Loucy (cell line): ENCODE measurements around the gene EFR3B.
A peak's percentile ranks its signal among the peaks of the same experiment; 100 is the strongest.

Experiments used
- CTCF ChIP-seq: fragments of 200-600 bp; sonication (generic); conservative IDR thresholded peaks from 2 replicates; pipeline ENCODE4 v1.5.1; 2014; ENCODE audit warnings: mild to moderate bottlenecking, antibody characterized with exemption, low read length
- EZH2phosphoT487 ChIP-seq: fragments of 200-600 bp; IDR thresholded peaks from 2 replicates; pipeline ENCODE4 v1.6.1; 2018; ENCODE audit warnings: antibody characterized with exemption, mild to moderate bottlenecking, moderate library complexity, borderline replicate concordance

GRCh38 chr2:25201265-25201664 lies 159.4 kb downstream of the EFR3B start:
- TF ChIP-seq CTCF (peak; percentile 45), EZH2phosphoT487 (no peak)
